ENCODE measurements around the gene PIK3CA. TPM values are rescaled to one million over a fixed set of nuclear protein-coding genes. Genes with fewer than 3 reads are reported as not detected.
"Not testable (repeated sequence)": the region's sequence is repeated elsewhere in the genome, so short reads cannot be mapped to it uniquely, and the experiment has no call there.

Gene PIK3CA
- total and polyA plus RNA-seq, 2 experiments from 2014 or later = 5.1 to 13.4 TPM

GRCh38 chr3:179269152-179269707 is 121.1 kb downstream of the PIK3CA start:
- H3K27me3 Mint-ChIP-seq (ENCODE audit: insufficient read depth, low read depth, poor library complexity) = no peaks in the 10 kb centered on the region
- Histone ChIP-seq H3K4me2 (no peak overlapping the region), H3K4me3 (no peak overlapping the region), H3F3A (replicated peaks; ENCODE audit: low read depth) (no peaks in the 10 kb centered on the region), H3K79me2 (replicated peaks; ENCODE audit: insufficient read depth) (no peaks in the 10 kb centered on the region), H3K27ac (ENCODE audit: low read depth) (no peak overlapping the region), H2AFZ (no peak overlapping the region), H3K36me3 (ENCODE audit: insufficient read depth) (no peaks in the 10 kb centered on the region), H3K27me3 (ENCODE audit: insufficient read depth) (no peaks in the 10 kb centered on the region), H3K4me1 (ENCODE audit: insufficient read depth) (no peaks in the 10 kb centered on the region), H4K20me1 (replicated peaks; ENCODE audit: insufficient read depth) (no peaks in the 10 kb centered on the region), H3K9me2 (ENCODE audit: insufficient read depth) (no peaks in the 10 kb centered on the region)
- H3K36me3 Mint-ChIP-seq (ENCODE audit: low read depth) = no peaks in the 10 kb centered on the region
- H3K4me1 Mint-ChIP-seq = no peaks in the 10 kb centered on the region; the same call in 2 of the 3 replicates
- DNase-seq (ENCODE audit: low spot score) (no peak), ATAC-seq (no peak)
- TF ChIP-seq, protein P1, sequence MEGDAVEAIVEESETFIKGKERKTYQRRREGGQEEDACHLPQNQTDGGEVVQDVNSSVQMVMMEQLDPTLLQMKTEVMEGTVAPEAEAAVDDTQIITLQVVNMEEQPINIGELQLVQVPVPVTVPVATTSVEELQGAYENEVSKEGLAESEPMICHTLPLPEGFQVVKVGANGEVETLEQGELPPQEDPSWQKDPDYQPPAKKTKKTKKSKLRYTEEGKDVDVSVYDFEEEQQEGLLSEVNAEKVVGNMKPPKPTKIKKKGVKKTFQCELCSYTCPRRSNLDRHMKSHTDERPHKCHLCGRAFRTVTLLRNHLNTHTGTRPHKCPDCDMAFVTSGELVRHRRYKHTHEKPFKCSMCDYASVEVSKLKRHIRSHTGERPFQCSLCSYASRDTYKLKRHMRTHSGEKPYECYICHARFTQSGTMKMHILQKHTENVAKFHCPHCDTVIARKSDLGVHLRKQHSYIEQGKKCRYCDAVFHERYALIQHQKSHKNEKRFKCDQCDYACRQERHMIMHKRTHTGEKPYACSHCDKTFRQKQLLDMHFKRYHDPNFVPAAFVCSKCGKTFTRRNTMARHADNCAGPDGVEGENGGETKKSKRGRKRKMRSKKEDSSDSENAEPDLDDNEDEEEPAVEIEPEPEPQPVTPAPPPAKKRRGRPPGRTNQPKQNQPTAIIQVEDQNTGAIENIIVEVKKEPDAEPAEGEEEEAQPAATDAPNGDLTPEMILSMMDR (conservative IDR thresholded peaks at IDR 0.05; ENCODE audit: low read depth in 2 of 2) = no peak
- TF ChIP-seq JUNB (IDR thresholded peaks at IDR 0.05; ENCODE audit: unreplicated experiment) (no peak), STAT1 (IDR thresholded peaks at IDR 0.05; ENCODE audit: unreplicated experiment) (no peak), EZH2 (IDR thresholded peaks at IDR 0.05; ENCODE audit: low read depth, unreplicated experiment) (no peak)
- TF ChIP-seq, protein P2, sequence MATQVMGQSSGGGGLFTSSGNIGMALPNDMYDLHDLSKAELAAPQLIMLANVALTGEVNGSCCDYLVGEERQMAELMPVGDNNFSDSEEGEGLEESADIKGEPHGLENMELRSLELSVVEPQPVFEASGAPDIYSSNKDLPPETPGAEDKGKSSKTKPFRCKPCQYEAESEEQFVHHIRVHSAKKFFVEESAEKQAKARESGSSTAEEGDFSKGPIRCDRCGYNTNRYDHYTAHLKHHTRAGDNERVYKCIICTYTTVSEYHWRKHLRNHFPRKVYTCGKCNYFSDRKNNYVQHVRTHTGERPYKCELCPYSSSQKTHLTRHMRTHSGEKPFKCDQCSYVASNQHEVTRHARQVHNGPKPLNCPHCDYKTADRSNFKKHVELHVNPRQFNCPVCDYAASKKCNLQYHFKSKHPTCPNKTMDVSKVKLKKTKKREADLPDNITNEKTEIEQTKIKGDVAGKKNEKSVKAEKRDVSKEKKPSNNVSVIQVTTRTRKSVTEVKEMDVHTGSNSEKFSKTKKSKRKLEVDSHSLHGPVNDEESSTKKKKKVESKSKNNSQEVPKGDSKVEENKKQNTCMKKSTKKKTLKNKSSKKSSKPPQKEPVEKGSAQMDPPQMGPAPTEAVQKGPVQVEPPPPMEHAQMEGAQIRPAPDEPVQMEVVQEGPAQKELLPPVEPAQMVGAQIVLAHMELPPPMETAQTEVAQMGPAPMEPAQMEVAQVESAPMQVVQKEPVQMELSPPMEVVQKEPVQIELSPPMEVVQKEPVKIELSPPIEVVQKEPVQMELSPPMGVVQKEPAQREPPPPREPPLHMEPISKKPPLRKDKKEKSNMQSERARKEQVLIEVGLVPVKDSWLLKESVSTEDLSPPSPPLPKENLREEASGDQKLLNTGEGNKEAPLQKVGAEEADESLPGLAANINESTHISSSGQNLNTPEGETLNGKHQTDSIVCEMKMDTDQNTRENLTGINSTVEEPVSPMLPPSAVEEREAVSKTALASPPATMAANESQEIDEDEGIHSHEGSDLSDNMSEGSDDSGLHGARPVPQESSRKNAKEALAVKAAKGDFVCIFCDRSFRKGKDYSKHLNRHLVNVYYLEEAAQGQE (IDR thresholded peaks at IDR 0.05; ENCODE audit: unreplicated experiment) = no peak
- H3K27ac Mint-ChIP-seq = no peak overlapping the region
- H3K9me3 Mint-ChIP-seq = no peaks in the 10 kb centered on the region
- H3K4me3 Mint-ChIP-seq = no peak overlapping the region

DNA sequence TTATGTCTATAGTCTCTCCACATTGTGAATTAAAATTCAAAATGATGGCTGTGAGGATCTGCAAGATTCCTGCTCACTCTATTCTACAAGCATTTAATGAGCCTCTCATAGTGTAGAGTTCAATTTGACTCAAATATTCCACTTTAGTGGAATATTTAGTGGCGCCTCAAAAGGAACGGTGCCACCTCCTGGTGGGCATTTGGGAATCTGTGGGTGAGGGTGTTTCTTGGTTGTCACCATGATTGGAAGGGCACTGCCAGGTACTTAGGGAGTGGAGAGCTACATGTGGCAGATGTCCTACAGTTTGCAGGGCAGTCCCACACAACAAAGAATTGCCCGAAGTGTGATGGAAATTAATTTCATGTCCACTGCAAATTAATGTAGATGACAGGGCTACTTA is 124.2 kb downstream of the PIK3CA start:
- Histone ChIP-seq H3K79me2 (replicated peaks; ENCODE audit: insufficient read depth) (no peaks in the 10 kb centered on the region), H3K9me2 (ENCODE audit: insufficient read depth) (no peaks in the 10 kb centered on the region), H4K20me1 (replicated peaks; ENCODE audit: insufficient read depth) (no peaks in the 10 kb centered on the region), H3K36me3 (ENCODE audit: insufficient read depth) (no peaks in the 10 kb centered on the region), H3K4me3 (no peak overlapping the region), H3K27ac (ENCODE audit: low read depth) (no peak overlapping the region), H3F3A (replicated peaks; ENCODE audit: low read depth) (no peaks in the 10 kb centered on the region), H3K4me1 (ENCODE audit: insufficient read depth) (no peaks in the 10 kb centered on the region), H2AFZ (no peak overlapping the region), H3K4me2 (no peak overlapping the region), H3K27me3 (ENCODE audit: insufficient read depth) (no peaks in the 10 kb centered on the region)
- ATAC-seq = no peak
- TF ChIP-seq POLR2AphosphoS5 (IDR thresholded peaks at IDR 0.05; ENCODE audit: low read depth) = no peak
- TF ChIP-seq, protein P1 (conservative IDR thresholded peaks at IDR 0.05; ENCODE audit: low read depth in 2 of 2) = peak; percentile 34 to 66
- Mint-ChIP-seq H3K4me3 (no peak overlapping the region), H3K9me3 (no peaks in the 10 kb centered on the region), H3K27me3 (ENCODE audit: insufficient read depth, low read depth, poor library complexity) (no peaks in the 10 kb centered on the region), H3K27ac (no peak overlapping the region), H3K36me3 (ENCODE audit: low read depth) (no peaks in the 10 kb centered on the region), H3K4me1 (no peaks in the 10 kb centered on the region)
- no peak for DNase-seq (ENCODE audit: low spot score)

DNA sequence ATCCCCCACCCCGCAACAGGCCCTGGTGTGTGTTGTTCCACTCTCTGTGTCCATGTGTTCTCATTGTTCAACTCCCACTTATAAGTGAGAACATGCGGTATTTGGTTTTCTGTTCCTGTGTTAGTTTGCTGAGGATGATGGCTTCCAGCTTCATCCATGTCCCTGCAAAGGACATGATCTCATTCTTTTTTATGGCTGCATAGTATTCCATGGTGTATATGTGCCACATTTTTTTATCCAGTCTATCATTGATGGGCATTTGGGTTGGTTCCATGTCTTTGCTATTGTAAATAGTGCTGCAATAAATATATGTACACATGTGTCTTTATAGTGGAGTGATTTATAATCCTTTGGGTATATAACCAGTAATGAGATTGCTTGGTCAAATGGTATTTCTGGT is 126.3 kb downstream of the PIK3CA start:
- H3K9me3 Mint-ChIP-seq; ATAC-seq; H4K20me1 ChIP-seq (replicated peaks; ENCODE audit: insufficient read depth); H3K4me1 Mint-ChIP-seq; DNase-seq (ENCODE audit: low spot score); H3K27me3 ChIP-seq (ENCODE audit: insufficient read depth); H3K4me3 ChIP-seq; H3K27ac ChIP-seq (ENCODE audit: low read depth); H3K27me3 Mint-ChIP-seq (ENCODE audit: insufficient read depth, low read depth, poor library complexity); H3F3A ChIP-seq (replicated peaks; ENCODE audit: low read depth); H3K27ac Mint-ChIP-seq; H3K36me3 Mint-ChIP-seq (ENCODE audit: low read depth); H3K4me2 ChIP-seq; H3K4me3 Mint-ChIP-seq; H3K36me3 ChIP-seq (ENCODE audit: insufficient read depth); H2AFZ ChIP-seq; H3K79me2 ChIP-seq (replicated peaks; ENCODE audit: insufficient read depth); H3K9me2 ChIP-seq (ENCODE audit: insufficient read depth); H3K4me1 ChIP-seq (ENCODE audit: insufficient read depth): not testable (repeated sequence)
